Smooth muscle cell (in vitro differentiated cells): ENCODE data around the gene NOP9. TPM values are rescaled to one million over a fixed set of nuclear protein-coding genes. Genes with fewer than 3 reads are reported as not detected.
A peak's percentile ranks its signal among the peaks of the same experiment; 100 is the strongest.

ENCODE experiments used
- DNase-seq: peaks from one replicate; lab custom pipeline; 2025; ENCODE audit not compliant: unreplicated experiment; lab: John Stamatoyannopoulos, UW
- H2AFZ ChIP-seq: fragments of 200-600 bp; sonication (generic); 2 replicates; pipeline ENCODE4 v1.6.0; 2016; ENCODE audit warnings: antibody characterized with exemption, low read depth, mild to moderate bottlenecking
- H3F3A ChIP-seq: fragments of 200-600 bp; sonication (generic); 2 replicates; pipeline ENCODE4 v1.6.0; 2017; ENCODE audit warnings: antibody characterized with exemption, low read depth
- H3K27ac ChIP-seq: fragments of 200-600 bp; sonication (generic); 2 replicates; pipeline ENCODE4 v1.5.1; 2016; ENCODE audit warnings: low read depth, mild to moderate bottlenecking
- H3K27me3 ChIP-seq: fragments of 200-600 bp; sonication (generic); 2 replicates; pipeline ENCODE4 v1.6.1; 2016; ENCODE audit warnings: low read depth, mild to moderate bottlenecking
- H3K36me3 ChIP-seq: fragments of 200-600 bp; sonication (generic); 2 replicates; pipeline ENCODE4 v1.5.1; 2016; ENCODE audit warnings: low read depth
- H3K4me1 ChIP-seq: fragments of 200-600 bp; sonication (generic); 2 replicates; pipeline ENCODE4 v1.5.1; 2016; ENCODE audit warnings: low read depth
- H3K4me2 ChIP-seq: fragments of 200-600 bp; sonication (generic); 2 replicates; pipeline ENCODE4 v1.6.0; 2016; ENCODE audit warnings: mild to moderate bottlenecking
- H3K4me3 ChIP-seq: fragments of 200-600 bp; sonication (generic); 2 replicates; pipeline ENCODE4 v1.5.1; 2016; ENCODE audit warnings: mild to moderate bottlenecking
- H3K79me2 ChIP-seq: fragments of 200-600 bp; sonication (generic); 2 replicates; pipeline ENCODE4 v1.6.0; 2016; ENCODE audit warnings: low read depth, mild to moderate bottlenecking
- H3K9ac ChIP-seq: fragments of 200-600 bp; sonication (generic); 2 replicates; pipeline ENCODE4 v1.6.0; 2016; ENCODE audit warnings: low read depth
- H3K9me3 ChIP-seq: fragments of 200-600 bp; sonication (generic); replicated peaks from 2 replicates; pipeline ENCODE4 v1.5.1; 2016; ENCODE audit warnings: low read depth
- H4K20me1 ChIP-seq: fragments of 200-600 bp; sonication (generic); 2 replicates; pipeline ENCODE4 v1.6.0; 2016; ENCODE audit warnings: low read depth
- WGBS: methylation state at CpG from one replicate; pipeline ENCODE4 v1.1.7; 2016; ENCODE audit warnings: low lambda C conversion rate; 5-methylcytosine and 5-hydroxymethylcytosine counted together
- polyA plus RNA-seq: library from polyadenylated mRNA; unstranded; fragments of >200 nt; fragmentation: Nextera tagmentation; extraction: Ambion mirVana; gene quantifications from 2 replicates; pipeline ENCODE4 v1.2.1, GENCODE V29; 2016
- total RNA-seq: library from RNA; depleted of rRNA; stranded (reverse); fragments of >200 nt; gene quantifications from 2 replicates; pipeline ENCODE4 v1.2.3, GENCODE V29; 2014
- TF ChIP-seq, protein P1 (sequence below): fragments of 200-600 bp; sonication (generic); IDR thresholded peaks from 2 replicates; pipeline ENCODE4 v1.5.1; 2017; ENCODE audit warnings: borderline replicate concordance, mild to moderate bottlenecking, antibody characterized with exemption; ENCODE audit not compliant: insufficient read depth, poor library complexity, severe bottlenecking

NOP9 gene
- total and polyA plus RNA-seq, 2 experiments from 2014 or later = 3.3 to 9.3 TPM

DNA sequence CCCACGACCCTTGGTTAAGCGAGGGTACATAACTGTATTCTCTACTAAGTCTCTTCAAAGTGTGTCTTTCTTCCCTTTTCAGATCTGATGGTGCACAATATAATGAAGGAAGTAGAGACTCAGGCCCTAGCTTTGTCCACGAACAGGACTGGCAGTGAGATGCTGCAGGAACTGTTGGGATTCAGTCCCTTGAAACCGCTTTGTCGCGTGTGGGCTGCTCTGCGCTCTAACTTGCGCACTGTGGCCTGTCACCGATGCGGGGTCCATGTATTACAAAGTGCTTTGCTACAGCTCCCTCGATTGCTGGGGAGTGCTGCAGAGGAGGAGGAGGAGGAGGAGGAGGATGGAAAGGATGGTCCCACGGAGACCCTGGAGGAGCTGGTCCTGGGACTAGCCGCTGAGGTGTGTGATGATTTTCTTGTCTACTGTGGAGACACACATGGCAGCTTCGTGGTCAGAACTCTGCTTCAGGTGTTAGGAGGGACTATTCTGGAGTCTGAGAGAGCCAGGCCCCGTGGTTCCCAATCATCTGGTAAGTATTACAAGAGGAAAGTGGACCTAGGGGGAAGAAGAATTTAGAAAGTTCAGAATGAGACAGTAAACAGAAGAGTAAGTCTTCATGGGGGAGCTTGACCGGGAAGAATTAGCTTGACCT, 803 bp downstream of the NOP9 start:
- H3K79me2 ChIP-seq = peaks cover 16% of the 10 kb centered on the region
- H3K36me3 ChIP-seq = no peaks in the 10 kb centered on the region
- DNase-seq = no peak
- H2AFZ ChIP-seq = peak overlapping the region; percentile 90
- WGBS = 44% methylated on average over 16 of the region's 16 CpGs
- H3K27me3 ChIP-seq = no peaks in the 10 kb centered on the region
- H3K9ac ChIP-seq = peak overlapping the region; percentile 92
- peaks cover 7% of the 10 kb centered on the region for H3F3A ChIP-seq
- H3K4me2 ChIP-seq = peak overlapping the region; percentile 99
- H3K4me3 ChIP-seq = peak overlapping the region; percentile 88
- peak overlapping the region; percentile 80 for H3K27ac ChIP-seq
- H3K4me1 ChIP-seq = peaks cover 13% of the 10 kb centered on the region
- TF ChIP-seq, protein P1, sequence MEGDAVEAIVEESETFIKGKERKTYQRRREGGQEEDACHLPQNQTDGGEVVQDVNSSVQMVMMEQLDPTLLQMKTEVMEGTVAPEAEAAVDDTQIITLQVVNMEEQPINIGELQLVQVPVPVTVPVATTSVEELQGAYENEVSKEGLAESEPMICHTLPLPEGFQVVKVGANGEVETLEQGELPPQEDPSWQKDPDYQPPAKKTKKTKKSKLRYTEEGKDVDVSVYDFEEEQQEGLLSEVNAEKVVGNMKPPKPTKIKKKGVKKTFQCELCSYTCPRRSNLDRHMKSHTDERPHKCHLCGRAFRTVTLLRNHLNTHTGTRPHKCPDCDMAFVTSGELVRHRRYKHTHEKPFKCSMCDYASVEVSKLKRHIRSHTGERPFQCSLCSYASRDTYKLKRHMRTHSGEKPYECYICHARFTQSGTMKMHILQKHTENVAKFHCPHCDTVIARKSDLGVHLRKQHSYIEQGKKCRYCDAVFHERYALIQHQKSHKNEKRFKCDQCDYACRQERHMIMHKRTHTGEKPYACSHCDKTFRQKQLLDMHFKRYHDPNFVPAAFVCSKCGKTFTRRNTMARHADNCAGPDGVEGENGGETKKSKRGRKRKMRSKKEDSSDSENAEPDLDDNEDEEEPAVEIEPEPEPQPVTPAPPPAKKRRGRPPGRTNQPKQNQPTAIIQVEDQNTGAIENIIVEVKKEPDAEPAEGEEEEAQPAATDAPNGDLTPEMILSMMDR = no peak
- H4K20me1 ChIP-seq = no peaks in the 10 kb centered on the region
- no peaks in the 10 kb centered on the region for H3K9me3 ChIP-seq

DNA sequence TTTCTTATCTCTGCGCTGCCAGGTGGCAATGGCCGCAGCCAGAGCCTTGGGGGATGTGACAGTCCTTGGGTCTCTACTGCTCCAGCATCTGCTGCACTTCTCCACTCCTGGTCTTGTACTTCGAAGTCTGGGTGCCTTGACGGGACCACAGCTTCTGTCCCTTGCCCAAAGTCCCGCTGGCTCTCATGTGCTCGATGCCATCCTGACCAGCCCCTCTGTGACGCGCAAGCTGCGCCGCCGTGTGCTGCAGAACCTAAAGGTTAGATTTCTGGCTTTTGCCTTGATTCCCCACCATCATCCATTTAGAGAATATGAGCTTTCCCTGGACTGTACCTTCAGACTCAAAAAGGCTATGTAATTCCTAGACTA, 4.4 kb downstream of the NOP9 start:
- no peaks in the 10 kb centered on the region for H3K36me3 ChIP-seq
- TF ChIP-seq, protein P1 = no peak
- no peaks in the 10 kb centered on the region for H3K9me3 ChIP-seq
- 96% methylated on average over 11 of the region's 11 CpGs for whole genome bisulfite sequencing
- H3K27ac ChIP-seq = no peak overlapping the region
- H3K4me2 ChIP-seq = no peak overlapping the region
- H3K27me3 ChIP-seq = no peaks in the 10 kb centered on the region
- DNase-seq = no peak
- H3F3A ChIP-seq = no peaks in the 10 kb centered on the region
- H4K20me1 ChIP-seq = no peaks in the 10 kb centered on the region
- H3K79me2 ChIP-seq = peaks cover 13% of the 10 kb centered on the region
- H3K4me1 ChIP-seq = peaks cover 6% of the 10 kb centered on the region
- no peak overlapping the region for H3K4me3 ChIP-seq
- no peak overlapping the region for H3K9ac ChIP-seq
- H2AFZ ChIP-seq = no peak overlapping the region

DNA sequence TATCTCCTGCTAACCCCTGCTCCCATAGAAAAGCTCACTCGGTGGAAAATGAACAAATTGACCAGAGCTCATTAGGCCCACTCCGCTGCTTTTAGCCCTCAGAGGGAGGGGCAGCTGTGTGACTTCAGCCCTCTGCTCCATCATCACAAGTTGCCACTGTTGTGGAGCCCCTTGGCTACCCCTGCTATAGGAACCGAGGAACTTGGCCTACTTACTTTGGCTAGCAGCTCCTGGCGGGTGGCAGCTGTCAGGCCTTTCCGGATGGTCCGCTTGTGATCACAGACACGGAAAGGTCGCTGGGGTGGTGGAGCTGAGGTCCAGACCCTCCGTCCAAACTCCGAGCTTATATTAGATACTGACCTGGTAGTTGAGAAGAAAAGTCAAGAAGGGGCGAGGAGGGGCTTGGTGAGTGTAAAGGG, 7.5 kb downstream of the NOP9 start:
- H3K4me2 ChIP-seq = no peak overlapping the region
- no peaks in the 10 kb centered on the region for H3K36me3 ChIP-seq
- WGBS = 87% methylated on average over 11 of the region's 11 CpGs
- H2AFZ ChIP-seq = no peak overlapping the region
- TF ChIP-seq, protein P1 = no peak
- no peaks in the 10 kb centered on the region for H3K79me2 ChIP-seq
- no peaks in the 10 kb centered on the region for H3K4me1 ChIP-seq
- peak overlapping the region; percentile 17 for H3K4me3 ChIP-seq
- H3F3A ChIP-seq = no peaks in the 10 kb centered on the region
- H3K9ac ChIP-seq = no peak overlapping the region
- no peaks in the 10 kb centered on the region for H4K20me1 ChIP-seq
- no peaks in the 10 kb centered on the region for H3K9me3 ChIP-seq
- no peak for DNase-seq
- H3K27ac ChIP-seq = no peak overlapping the region
- H3K27me3 ChIP-seq = no peaks in the 10 kb centered on the region
